Subcutaneous abdominal adipose tissue (tissue), 5 donors: ENCODE results near the gene TMEM248.

Source experiments
- H3K27ac ChIP-seq: one replicate; pipeline ENCODE4 v1.7.0; 2013; ENCODE audit warnings: low read depth, mild to moderate bottlenecking, inconsistent platforms, low read length, moderate library complexity
- H3K27me3 ChIP-seq, 5 donors: one replicate each; pipeline ENCODE4 v1.7.0; 2013; ENCODE audit warnings: low read length in 5 of 5, inconsistent platforms in 1 of 5; ENCODE audit not compliant: control insufficient read depth in 5 of 5, insufficient read depth in 4 of 5
- H3K36me3 ChIP-seq, 5 donors: one replicate each; pipeline ENCODE4 v1.7.0; 2013; ENCODE audit warnings: low read length in 5 of 5; ENCODE audit not compliant: control insufficient read depth in 5 of 5, insufficient read depth in 5 of 5
- H3K4me1 ChIP-seq, 5 donors: one replicate each; pipeline ENCODE4 v1.7.0; 2013; ENCODE audit warnings: low read length in 5 of 5, mild to moderate bottlenecking in 3 of 5, moderate library complexity in 1 of 5; ENCODE audit not compliant: control insufficient read depth in 5 of 5, insufficient read depth in 5 of 5
- H3K4me3 ChIP-seq, 5 donors: one replicate each; pipeline ENCODE4 v1.7.0; 2013; ENCODE audit warnings: low read length in 5 of 5, low read depth in 1 of 5
- H3K9ac ChIP-seq, 5 donors: one replicate each; pipeline ENCODE4 v1.7.0; 2013; ENCODE audit warnings: low read length in 5 of 5, mild to moderate bottlenecking in 4 of 5, moderate library complexity in 3 of 5
- H3K9me3 ChIP-seq, 5 donors: one replicate each; pipeline ENCODE4 v1.7.0; 2013; ENCODE audit warnings: low read length in 5 of 5; ENCODE audit not compliant: control insufficient read depth in 5 of 5
- donor health status: healthy.
- donor health status: healthy.
- donor health status: healthy.
- donor health status: healthy.
- donor health status: healthy.

Gene TMEM248

GRCh38 chr7:66921396-66921917, 432 bp downstream of the TMEM248 start:
- Histone ChIP-seq H3K9ac (peak overlapping the region; percentile 63 to 98 (median 97)), H3K9me3 (no peaks in the 10 kb centered on the region), H3K36me3 (peaks cover 0 to 2% (median 0%) of the 10 kb centered on the region in 5 donors), H3K4me1 (peaks cover 0 to 39% (median 33%) of the 10 kb centered on the region in 5 donors), H3K27me3 (no peaks in the 10 kb centered on the region), H3K4me3 (peak overlapping the region; percentile 83 to 100 (median 93)), H3K27ac (peak overlapping the region; percentile 53)

DNA sequence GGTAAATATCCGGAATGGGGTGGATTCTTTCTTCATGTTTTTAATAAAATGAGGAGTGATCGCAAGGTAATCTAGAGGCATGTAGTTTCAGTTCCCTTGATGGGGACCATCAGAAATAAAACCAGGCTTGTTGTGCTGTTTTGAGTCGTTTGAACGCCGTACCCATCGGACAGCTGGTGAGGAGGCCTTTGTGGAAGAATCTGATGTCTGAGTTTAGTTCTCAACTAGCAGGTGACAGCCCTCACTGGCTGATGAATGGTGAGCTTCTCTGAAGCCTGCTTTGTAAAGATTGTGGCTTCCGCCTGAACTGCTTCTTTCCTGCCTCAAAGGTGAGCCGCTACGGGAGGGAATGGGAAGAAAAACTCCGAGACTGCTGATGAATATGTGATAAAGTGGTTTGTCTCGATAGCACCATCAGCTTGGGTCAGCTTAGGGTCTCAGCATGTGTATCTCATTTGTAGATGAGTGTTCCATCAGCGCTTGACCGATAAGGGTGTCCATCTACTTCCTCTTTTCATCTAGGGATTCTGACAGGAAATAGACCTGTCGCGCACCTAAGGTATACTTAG, 977 bp downstream of the TMEM248 start:
- Histone ChIP-seq H3K4me3 (peak overlapping the region; percentile 83 to 100 (median 93)), H3K27ac (peak overlapping the region; percentile 53), H3K27me3 (no peaks in the 10 kb centered on the region), H3K36me3 (peaks cover 0 to 2% (median 0%) of the 10 kb centered on the region in 5 donors), H3K9ac (peak overlapping the region; percentile 63 to 98 (median 97)), H3K9me3 (no peaks in the 10 kb centered on the region), H3K4me1 (peaks cover 0 to 39% (median 33%) of the 10 kb centered on the region in 5 donors)

DNA sequence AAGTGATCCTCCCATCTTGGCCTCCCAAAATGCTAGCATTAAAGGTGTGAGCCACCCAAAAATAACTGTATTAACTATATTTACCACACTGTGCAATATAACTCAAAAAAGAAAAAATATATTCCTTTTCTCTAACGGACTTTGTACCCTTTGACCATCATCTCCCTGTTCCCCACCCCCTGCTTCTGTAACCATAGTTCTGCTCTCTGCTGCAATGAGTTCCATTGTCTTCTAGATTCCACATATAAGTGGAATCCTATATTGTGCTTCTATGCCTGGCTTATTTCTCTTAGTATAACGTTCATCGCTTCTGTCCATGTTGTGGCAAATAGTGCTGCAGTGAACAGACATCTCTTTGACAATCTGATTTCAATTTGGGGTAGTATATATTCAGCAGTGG, 4.2 kb downstream of the TMEM248 start:
- H3K27me3 ChIP-seq: no peaks in the 10 kb centered on the region
- H3K36me3 ChIP-seq: peaks cover 0 to 3% (median 0%) of the 10 kb centered on the region in 5 donors
- no peak overlapping the region for H3K9ac ChIP-seq
- H3K4me3 ChIP-seq: no peak overlapping the region
- H3K9me3 ChIP-seq: no peaks in the 10 kb centered on the region
- peaks cover 0 to 44% (median 39%) of the 10 kb centered on the region in 5 donors for H3K4me1 ChIP-seq
- no peak overlapping the region for H3K27ac ChIP-seq

- H3K27me3 ChIP-seq: no peaks in the 10 kb centered on the region
- no peak overlapping the region for H3K4me3 ChIP-seq
- H3K4me1 ChIP-seq: peaks cover 0 to 31% (median 23%) of the 10 kb centered on the region in 5 donors
- H3K9me3 ChIP-seq: no peaks in the 10 kb centered on the region
- peaks cover 0 to 7% (median 0%) of the 10 kb centered on the region in 5 donors for H3K36me3 ChIP-seq
- H3K9ac ChIP-seq: no peak overlapping the region
- no peak overlapping the region for H3K27ac ChIP-seq
These were observed 6.4 kb downstream of the TMEM248 start for GRCh38 chr7:66927348-66927948.

- Histone ChIP-seq H3K9me3 (no peaks in the 10 kb centered on the region), H3K9ac (no peak overlapping the region), H3K27ac (no peak overlapping the region), H3K36me3 (peaks cover 0 to 7% (median 0%) of the 10 kb centered on the region in 5 donors), H3K27me3 (no peaks in the 10 kb centered on the region), H3K4me1 (peaks cover 0 to 22% (median 14%) of the 10 kb centered on the region in 5 donors), H3K4me3 (no peak overlapping the region)
These were observed 7.4 kb downstream of the TMEM248 start for GRCh38 chr7:66928388-66928787.

- Histone ChIP-seq H3K4me3 (no peak overlapping the region), H3K4me1 (peaks cover 0 to 18% (median 9%) of the 10 kb centered on the region in 5 donors), H3K27ac (no peak overlapping the region), H3K9ac (no peak overlapping the region), H3K9me3 (no peaks in the 10 kb centered on the region), H3K27me3 (no peaks in the 10 kb centered on the region), H3K36me3 (peaks cover 0 to 7% (median 0%) of the 10 kb centered on the region in 5 donors)
These were observed 8.1 kb downstream of the TMEM248 start for GRCh38 chr7:66929165-66929564.

DNA sequence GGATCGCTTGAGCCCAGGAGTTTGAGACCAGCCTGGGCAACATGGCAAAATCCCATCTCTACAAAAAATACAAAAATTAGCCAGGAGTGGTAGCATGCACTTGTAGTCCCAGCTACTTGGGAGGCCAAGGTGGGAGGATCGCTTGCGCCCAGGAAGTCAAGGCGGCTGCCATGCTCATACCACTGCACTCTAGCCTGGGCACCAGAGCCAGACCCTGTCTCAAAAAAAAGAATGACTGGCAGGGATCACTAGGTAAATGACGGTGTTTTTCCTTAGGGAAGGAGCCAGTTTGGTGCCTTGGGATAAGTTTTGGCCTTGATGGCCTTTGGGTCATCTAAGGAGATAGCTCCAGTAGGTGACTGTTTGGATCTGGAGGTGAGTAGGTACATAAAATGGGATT, 8.9 kb downstream of the TMEM248 start:
- Histone ChIP-seq H3K27ac (no peak overlapping the region), H3K9ac (no peak overlapping the region), H3K36me3 (peaks cover 0 to 7% (median 0%) of the 10 kb centered on the region in 5 donors), H3K27me3 (no peaks in the 10 kb centered on the region), H3K9me3 (no peaks in the 10 kb centered on the region), H3K4me3 (no peak overlapping the region), H3K4me1 (peaks cover 0 to 18% (median 9%) of the 10 kb centered on the region in 5 donors)

DNA sequence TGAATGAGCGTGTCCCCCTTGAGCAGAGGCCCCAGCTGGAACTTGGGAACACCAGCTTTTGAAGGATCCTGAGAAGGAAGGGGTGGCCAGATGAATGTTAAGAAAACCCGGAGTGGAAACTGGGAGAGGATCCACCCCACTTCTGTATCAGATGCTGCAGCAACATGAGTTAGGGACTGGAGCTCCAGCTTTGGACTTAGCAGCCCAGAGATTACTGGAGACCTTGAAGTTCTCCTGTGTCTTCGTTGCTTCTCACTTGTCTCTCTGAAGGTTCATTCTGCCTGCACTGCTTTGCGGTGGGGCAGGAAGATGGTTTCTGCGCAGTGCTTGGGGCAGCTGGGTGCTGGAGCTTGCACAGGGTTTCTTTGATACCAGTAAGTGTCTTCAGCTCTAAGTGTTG, 9.3 kb downstream of the TMEM248 start:
- H3K9me3 ChIP-seq: no peaks in the 10 kb centered on the region
- peaks cover 0 to 18% (median 9%) of the 10 kb centered on the region in 5 donors for H3K4me1 ChIP-seq
- H3K36me3 ChIP-seq: peaks cover 0 to 7% (median 0%) of the 10 kb centered on the region in 5 donors
- no peaks in the 10 kb centered on the region for H3K27me3 ChIP-seq
- no peak overlapping the region for H3K9ac ChIP-seq
- no peak overlapping the region for H3K4me3 ChIP-seq
- no peak overlapping the region for H3K27ac ChIP-seq

GRCh38 chr7:66933469-66933868, 12.4 kb downstream of the TMEM248 start:
- H3K4me1 ChIP-seq: peaks cover 0 to 9% (median under 1%) of the 10 kb centered on the region in 5 donors
- no peak overlapping the region for H3K4me3 ChIP-seq
- peaks cover 0 to 8% (median 0%) of the 10 kb centered on the region in 5 donors for H3K36me3 ChIP-seq
- H3K27me3 ChIP-seq: no peaks in the 10 kb centered on the region
- H3K27ac ChIP-seq: no peak overlapping the region
- no peak overlapping the region for H3K9ac ChIP-seq
- peaks cover 0 to 2% (median 0%) of the 10 kb centered on the region in 5 donors for H3K9me3 ChIP-seq

GRCh38 chr7:66937940-66938339, 16.9 kb downstream of the TMEM248 start:
- no peaks in the 10 kb centered on the region for H3K27me3 ChIP-seq
- H3K27ac ChIP-seq: no peak overlapping the region
- peaks cover 2 to 30% (median 7%) of the 10 kb centered on the region in 5 donors for H3K36me3 ChIP-seq
- no peak overlapping the region for H3K9ac ChIP-seq
- H3K4me1 ChIP-seq: peaks cover 0 to 3% (median 0%) of the 10 kb centered on the region in 5 donors
- no peak overlapping the region for H3K4me3 ChIP-seq
- peaks cover 0 to 2% (median 0%) of the 10 kb centered on the region in 5 donors for H3K9me3 ChIP-seq
